SK-N-SH treated with all-trans-retinoic acid at 6 μM for 48 hours (cell line): ENCODE data around the gene KCNE3.

ENCODE experiments used
- ATAC-seq: fragments of 200-7000 bp; cut with Tn5 transposase; 3 replicates; pipeline ENCODE4 v1.9.1; 2020; ENCODE audit warnings: mild to moderate bottlenecking, moderate library complexity
- ARNTL ChIP-seq: fragments of 450-650 bp; formaldehyde crosslinking; IDR thresholded peaks from 2 replicates; pipeline ENCODE4 v1.5.0; 2020; ENCODE audit warnings: low read depth, mild to moderate bottlenecking, moderate library complexity, borderline replicate concordance
- BACH2 ChIP-seq: fragments of 250-450 bp; sonication (Bioruptor Pico); IDR thresholded peaks from 2 replicates; pipeline ENCODE4 v1.9.0; 2021; ENCODE audit warnings: mild to moderate bottlenecking, borderline replicate concordance
- CSDC2 ChIP-seq: fragments of 250-450 bp; sonication (Bioruptor Pico); IDR thresholded peaks from 2 replicates; pipeline ENCODE4 v1.5.0; 2020; ENCODE audit warnings: mild to moderate bottlenecking, moderate library complexity
- CSRNP3 ChIP-seq: fragments of 250-450 bp; sonication (Bioruptor Pico); IDR thresholded peaks from 2 replicates; pipeline ENCODE4 v1.5.1; 2021; ENCODE audit warnings: mild to moderate bottlenecking, moderate library complexity
- ESRRG ChIP-seq: fragments of 250-450 bp; sonication (Bioruptor Pico); IDR thresholded peaks from 2 replicates; pipeline ENCODE4 v1.6.1; 2021; ENCODE audit warnings: mild to moderate bottlenecking
- GLIS3 ChIP-seq: fragments of 250-450 bp; sonication (Bioruptor Pico); IDR thresholded peaks from 2 replicates; pipeline ENCODE4 v1.5.0; 2020; ENCODE audit warnings: mild to moderate bottlenecking, moderate library complexity
- ISL1 ChIP-seq: fragments of 250-450 bp; sonication (Bioruptor Pico); IDR thresholded peaks from 2 replicates; pipeline ENCODE4 v2.1.2; 2022; ENCODE audit warnings: mild to moderate bottlenecking, moderate library complexity
- OSR1 ChIP-seq: fragments of 250-450 bp; sonication (Bioruptor Pico); IDR thresholded peaks from 2 replicates; pipeline ENCODE4 v1.8.0; 2022; ENCODE audit warnings: moderate library complexity, mild to moderate bottlenecking, inconsistent platforms
- POU6F1 ChIP-seq: fragments of 250-450 bp; sonication (Bioruptor Pico); IDR thresholded peaks from 2 replicates; pipeline ENCODE4 v1.8.0; 2021; ENCODE audit warnings: low read depth, mild to moderate bottlenecking, moderate library complexity, borderline replicate concordance
- PPARA ChIP-seq: fragments of 250-450 bp; sonication (Bioruptor Pico); IDR thresholded peaks from 2 replicates; pipeline ENCODE4 v1.5.0; 2020; ENCODE audit warnings: mild to moderate bottlenecking, borderline replicate concordance
- RARB ChIP-seq: fragments of 250-450 bp; sonication (Bioruptor Pico); IDR thresholded peaks from 2 replicates; pipeline ENCODE4 v1.8.0; 2021; ENCODE audit warnings: mild to moderate bottlenecking, moderate library complexity
- SNAI2 ChIP-seq: fragments of 250-450 bp; sonication (Bioruptor Pico); IDR thresholded peaks from 2 replicates; pipeline ENCODE4 v1.5.0; 2020; ENCODE audit warnings: mild to moderate bottlenecking, moderate library complexity
- TCF4 ChIP-seq: fragments of 250-450 bp; sonication (Bioruptor Pico); IDR thresholded peaks from 2 replicates; pipeline ENCODE4 v1.8.0; 2021; ENCODE audit warnings: mild to moderate bottlenecking, moderate library complexity, borderline replicate concordance
- TOX ChIP-seq: fragments of 250-450 bp; sonication (Bioruptor Pico); IDR thresholded peaks from 2 replicates; pipeline ENCODE4 v1.8.0; 2021; ENCODE audit warnings: mild to moderate bottlenecking, moderate library complexity, borderline replicate concordance
- TSHZ2 ChIP-seq: fragments of 250-450 bp; sonication (Bioruptor Pico); IDR thresholded peaks from 2 replicates; pipeline ENCODE4 v1.5.0; 2020; ENCODE audit warnings: mild to moderate bottlenecking, moderate library complexity
- ZC3H10 ChIP-seq: fragments of 250-450 bp; sonication (Bioruptor Pico); IDR thresholded peaks from 2 replicates; pipeline ENCODE4 v1.5.1; 2021; ENCODE audit warnings: mild to moderate bottlenecking, moderate library complexity
- ZFP3 ChIP-seq: fragments of 250-450 bp; sonication (Bioruptor Pico); IDR thresholded peaks from 2 replicates; pipeline ENCODE4 v1.5.0; 2020; ENCODE audit warnings: mild to moderate bottlenecking, moderate library complexity
- ZFP30 ChIP-seq: fragments of 450-650 bp; formaldehyde crosslinking; IDR thresholded peaks from 2 replicates; pipeline ENCODE4 v1.5.0; 2022; ENCODE audit warnings: mild to moderate bottlenecking, moderate library complexity
- ZNF565 ChIP-seq: fragments of 450-650 bp; formaldehyde crosslinking; conservative IDR thresholded peaks from 2 replicates; pipeline ENCODE4 v1.5.0; 2020; ENCODE audit warnings: low read depth, mild to moderate bottlenecking, moderate library complexity
- ZNF70 ChIP-seq: fragments of 450-650 bp; formaldehyde crosslinking; IDR thresholded peaks from 2 replicates; pipeline ENCODE4 v1.5.0; 2020; ENCODE audit warnings: mild to moderate bottlenecking, moderate library complexity
- ZNF8 ChIP-seq: fragments of 450-650 bp; formaldehyde crosslinking; IDR thresholded peaks from 2 replicates; pipeline ENCODE4 v1.5.0; 2020; ENCODE audit warnings: mild to moderate bottlenecking, moderate library complexity
- TF ChIP-seq, protein P1 (sequence below): fragments of 250-450 bp; sonication (Bioruptor Pico); IDR thresholded peaks from 2 replicates; pipeline ENCODE4 v1.5.1; 2020; ENCODE audit warnings: low read depth, mild to moderate bottlenecking, moderate library complexity
- TF ChIP-seq, protein P2 (sequence below): fragments of 250-450 bp; sonication (Bioruptor Pico); IDR thresholded peaks from 2 replicates; pipeline ENCODE4 v1.8.0; 2020; ENCODE audit warnings: mild to moderate bottlenecking, moderate library complexity, borderline replicate concordance

Gene KCNE3

GRCh38 chr11:74479732-74480123 lies 12.4 kb upstream of the KCNE3 start:
- ATAC-seq, result no peak
- TF ChIP-seq ZFP3, result no peak
- TF ChIP-seq PPARA, result no peak
- no peak for TF ChIP-seq ZNF8 (CRISPR knock-in tag)

DNA sequence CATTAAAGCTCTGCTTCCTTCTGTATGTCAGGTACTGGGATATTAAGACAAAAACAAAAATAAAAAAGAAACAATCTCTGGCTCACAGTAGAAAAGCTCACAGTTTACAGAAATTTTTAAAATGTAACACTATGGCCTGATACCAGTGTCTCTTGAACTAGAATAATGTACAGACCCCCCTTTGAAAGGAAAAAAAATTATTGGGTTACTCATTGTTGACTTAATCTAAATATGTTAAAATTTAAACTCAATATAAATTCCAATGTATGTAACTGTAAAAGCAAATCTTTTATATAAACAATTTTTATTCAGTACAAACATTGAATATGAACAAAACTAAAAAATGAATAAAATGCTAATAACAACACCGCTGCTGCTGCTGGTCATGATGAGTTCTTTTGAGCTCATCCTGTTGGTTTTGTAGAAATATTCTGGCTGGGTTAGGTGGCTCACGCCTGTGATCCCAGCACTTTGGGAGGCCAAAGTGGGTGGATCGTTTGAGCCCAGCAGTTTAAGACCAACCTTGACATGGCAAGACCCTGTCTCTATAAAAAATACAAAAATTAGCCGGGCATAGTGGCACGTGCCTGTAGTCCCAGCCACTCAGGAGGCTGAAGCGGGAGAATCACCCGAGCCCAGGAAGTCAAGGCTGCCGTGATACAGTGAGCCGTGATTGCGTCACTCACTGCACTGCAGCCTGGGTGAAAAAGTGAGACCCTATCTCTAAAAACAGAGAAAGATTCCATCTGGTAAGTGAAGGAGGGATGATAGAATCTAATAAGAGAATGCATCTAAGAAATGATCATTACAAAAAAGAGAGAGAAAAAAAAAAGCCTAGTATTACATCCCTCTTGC lies 11.8 kb upstream of the KCNE3 start:
- TF ChIP-seq, protein P1, sequence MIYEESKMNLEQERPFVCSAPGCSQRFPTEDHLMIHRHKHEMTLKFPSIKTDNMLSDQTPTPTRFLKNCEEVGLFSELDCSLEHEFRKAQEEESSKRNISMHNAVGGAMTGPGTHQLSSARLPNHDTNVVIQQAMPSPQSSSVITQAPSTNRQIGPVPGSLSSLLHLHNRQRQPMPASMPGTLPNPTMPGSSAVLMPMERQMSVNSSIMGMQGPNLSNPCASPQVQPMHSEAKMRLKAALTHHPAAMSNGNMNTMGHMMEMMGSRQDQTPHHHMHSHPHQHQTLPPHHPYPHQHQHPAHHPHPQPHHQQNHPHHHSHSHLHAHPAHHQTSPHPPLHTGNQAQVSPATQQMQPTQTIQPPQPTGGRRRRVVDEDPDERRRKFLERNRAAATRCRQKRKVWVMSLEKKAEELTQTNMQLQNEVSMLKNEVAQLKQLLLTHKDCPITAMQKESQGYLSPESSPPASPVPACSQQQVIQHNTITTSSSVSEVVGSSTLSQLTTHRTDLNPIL (CRISPR knock-in tag), result no peak
- TF ChIP-seq TSHZ2 (CRISPR knock-in tag) (no peak), TOX (no peak), ZNF565 (no peak), ZNF70 (no peak), CSDC2 (CRISPR knock-in tag) (no peak), OSR1 (CRISPR knock-in tag) (no peak), PPARA (no peak), RARB (CRISPR knock-in tag) (no peak), BACH2 (CRISPR knock-in tag) (no peak), ARNTL (CRISPR knock-in tag) (no peak), TCF4 (CRISPR knock-in tag) (no peak), ISL1 (no peak), ZC3H10 (no peak), ESRRG (CRISPR knock-in tag) (no peak), ZNF8 (CRISPR knock-in tag) (no peak), ZFP30 (CRISPR knock-in tag) (no peak)
- TF ChIP-seq, protein P2, sequence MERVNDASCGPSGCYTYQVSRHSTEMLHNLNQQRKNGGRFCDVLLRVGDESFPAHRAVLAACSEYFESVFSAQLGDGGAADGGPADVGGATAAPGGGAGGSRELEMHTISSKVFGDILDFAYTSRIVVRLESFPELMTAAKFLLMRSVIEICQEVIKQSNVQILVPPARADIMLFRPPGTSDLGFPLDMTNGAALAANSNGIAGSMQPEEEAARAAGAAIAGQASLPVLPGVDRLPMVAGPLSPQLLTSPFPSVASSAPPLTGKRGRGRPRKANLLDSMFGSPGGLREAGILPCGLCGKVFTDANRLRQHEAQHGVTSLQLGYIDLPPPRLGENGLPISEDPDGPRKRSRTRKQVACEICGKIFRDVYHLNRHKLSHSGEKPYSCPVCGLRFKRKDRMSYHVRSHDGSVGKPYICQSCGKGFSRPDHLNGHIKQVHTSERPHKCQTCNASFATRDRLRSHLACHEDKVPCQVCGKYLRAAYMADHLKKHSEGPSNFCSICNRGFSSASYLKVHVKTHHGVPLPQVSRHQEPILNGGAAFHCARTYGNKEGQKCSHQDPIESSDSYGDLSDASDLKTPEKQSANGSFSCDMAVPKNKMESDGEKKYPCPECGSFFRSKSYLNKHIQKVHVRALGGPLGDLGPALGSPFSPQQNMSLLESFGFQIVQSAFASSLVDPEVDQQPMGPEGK, result no peak
- no peak for ATAC-seq

DNA sequence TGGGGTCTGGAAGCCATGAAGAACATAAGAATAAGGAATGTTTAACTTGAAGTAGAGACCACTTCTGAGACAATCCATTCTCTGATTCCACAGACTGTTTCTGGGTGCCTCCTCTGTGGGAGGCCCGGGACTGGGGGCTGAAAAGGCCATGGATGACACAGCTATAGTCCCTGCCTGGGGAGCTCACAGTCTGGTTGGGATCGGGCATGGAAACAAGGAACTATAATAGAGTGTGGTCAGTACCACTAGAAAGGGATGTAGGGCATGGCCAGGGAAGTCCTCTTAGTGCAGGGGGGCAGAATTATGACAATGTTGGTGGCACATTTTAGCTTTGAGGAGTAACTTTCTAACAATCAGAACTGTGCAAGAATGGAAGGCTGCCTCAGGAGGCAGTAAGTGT lies 9.2 kb upstream of the KCNE3 start:
- no peak for ATAC-seq
- no peak for TF ChIP-seq ZNF8 (CRISPR knock-in tag)
- TF ChIP-seq ISL1, result no peak
- TF ChIP-seq RARB (CRISPR knock-in tag), result no peak
- TF ChIP-seq, protein P2, result no peak
- no peak for TF ChIP-seq POU6F1 (CRISPR knock-in tag)
- TF ChIP-seq GLIS3 (CRISPR knock-in tag), result no peak
- TF ChIP-seq BACH2 (CRISPR knock-in tag), result no peak
- no peak for TF ChIP-seq CSRNP3
- no peak for TF ChIP-seq ZC3H10
- no peak for TF ChIP-seq OSR1 (CRISPR knock-in tag)
- no peak for TF ChIP-seq TOX
- no peak for TF ChIP-seq ARNTL (CRISPR knock-in tag)
- no peak for TF ChIP-seq ZNF70
- no peak for TF ChIP-seq ZFP3
- no peak for TF ChIP-seq CSDC2 (CRISPR knock-in tag)
- no peak for TF ChIP-seq PPARA
- TF ChIP-seq SNAI2, result no peak
- no peak for TF ChIP-seq ZFP30 (CRISPR knock-in tag)
